HG02588 (cell line): ENCODE results near the gene ARL13A.
A peak's percentile ranks its signal among the peaks of the same experiment; 100 is the strongest.
"Not testable (repeated sequence)": the region's sequence is repeated elsewhere in the genome, so short reads cannot be mapped to it uniquely, and the experiment has no call there.

Source experiments
- ATAC-seq: cut with Tn5 transposase; IDR thresholded peaks from one replicate; pipeline ENCODE4 v1.9.1; 2021; ENCODE audit warnings: mild to moderate bottlenecking, moderate library complexity; ENCODE audit not compliant: unreplicated experiment

ARL13A gene

DNA sequence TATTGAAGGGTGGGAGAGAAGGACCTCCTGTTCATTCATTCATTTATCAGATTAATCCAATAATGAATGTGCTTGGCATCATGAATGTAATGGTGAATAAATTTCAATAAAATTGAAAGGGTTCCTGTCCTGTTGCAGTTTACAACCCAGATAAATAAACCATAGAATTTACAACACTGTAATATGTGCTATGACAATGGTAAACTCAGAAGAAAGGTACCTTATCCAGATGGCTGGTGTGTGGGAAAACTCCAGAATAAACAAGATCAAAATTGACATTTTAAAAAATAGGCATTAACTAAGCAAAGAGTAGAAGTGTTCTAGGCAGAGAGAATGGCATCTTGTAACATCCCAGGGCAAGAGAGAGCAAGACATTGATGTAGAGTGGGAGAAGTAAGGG lies 15.3 kb downstream of the ARL13A start:
- no peak for ATAC-seq

DNA sequence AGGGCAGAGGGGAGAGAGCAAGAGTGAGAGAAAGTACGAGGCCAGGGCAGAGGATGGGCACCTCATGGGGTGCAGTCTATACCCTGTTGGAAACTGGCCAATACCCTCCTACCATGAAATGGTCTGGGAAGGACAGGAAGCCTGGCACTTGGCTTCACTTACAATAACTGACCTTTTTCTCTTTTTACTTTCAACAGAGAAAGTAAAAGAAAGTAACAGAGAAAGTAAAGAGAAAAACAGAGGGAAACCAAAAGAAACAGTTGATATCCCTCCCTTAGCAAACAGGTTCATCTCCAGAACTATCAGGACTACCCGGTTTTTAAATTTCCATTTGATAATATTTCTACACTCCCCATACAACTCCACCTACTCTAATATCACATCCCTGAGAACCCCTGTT lies 20.6 kb downstream of the ARL13A start:
- no peak for ATAC-seq

DNA sequence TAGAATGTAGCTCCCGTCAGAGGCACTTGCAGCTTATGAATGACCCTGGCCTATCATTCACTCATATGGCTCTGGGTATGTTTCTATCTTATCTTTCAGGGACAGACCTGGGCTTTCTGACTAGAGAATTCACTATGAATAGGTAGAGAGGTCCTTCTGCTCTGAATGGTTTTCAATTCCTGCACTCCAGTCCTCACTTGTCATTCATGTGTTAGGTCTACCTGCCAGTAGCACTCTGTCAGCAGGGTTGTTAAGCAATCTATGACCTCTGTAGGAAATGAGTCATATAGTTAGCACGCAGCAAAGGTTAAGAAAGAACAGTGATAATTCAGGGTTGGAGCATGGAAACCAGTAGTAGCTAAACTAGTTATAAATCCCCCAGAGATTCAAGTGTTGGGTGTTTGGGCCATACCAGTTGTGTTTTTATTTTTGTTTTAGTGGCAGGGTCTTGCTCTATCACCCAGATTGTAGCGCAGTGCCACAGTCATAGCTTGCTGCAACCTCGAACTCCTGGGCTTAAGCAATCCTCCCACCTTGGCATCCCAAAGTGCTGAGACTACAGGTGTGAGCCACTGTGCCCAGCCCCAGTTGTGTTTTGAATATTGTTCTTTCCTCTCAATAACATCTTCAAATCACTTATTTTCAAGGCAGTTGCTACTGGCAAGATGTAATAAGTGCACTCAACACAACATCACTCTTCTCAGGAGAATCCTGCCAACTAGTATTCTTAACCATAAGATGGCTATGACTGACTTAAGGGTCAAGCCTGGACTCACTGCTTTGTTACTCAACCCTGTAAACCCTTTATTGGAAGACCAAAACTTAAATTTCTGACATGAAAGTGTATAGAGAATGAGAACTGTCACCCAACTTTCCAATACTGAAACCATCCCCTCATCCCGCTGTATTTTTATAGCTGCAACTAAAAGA lies 25.1 kb downstream of the ARL13A start:
- peak; percentile 92 for ATAC-seq

DNA sequence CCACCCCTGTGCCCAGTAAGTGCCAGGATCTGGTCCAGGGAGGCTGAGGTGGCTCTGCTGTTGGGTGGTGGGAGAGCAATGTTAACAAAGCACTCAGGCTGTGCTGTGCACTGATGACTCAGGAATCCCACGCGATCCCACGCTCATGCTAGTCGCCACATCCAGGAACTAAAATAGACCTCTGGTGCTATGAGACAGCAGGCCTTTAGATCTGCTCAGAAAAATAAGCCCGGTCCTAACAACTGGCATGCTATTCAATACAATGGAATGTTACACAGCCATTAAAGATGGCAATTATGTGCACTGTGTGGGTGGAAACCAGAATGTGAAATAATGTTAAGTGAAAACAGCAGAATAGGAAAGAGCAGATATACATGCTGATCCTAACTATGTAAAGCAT lies 26.0 kb downstream of the ARL13A start:
- ATAC-seq: no peak

DNA sequence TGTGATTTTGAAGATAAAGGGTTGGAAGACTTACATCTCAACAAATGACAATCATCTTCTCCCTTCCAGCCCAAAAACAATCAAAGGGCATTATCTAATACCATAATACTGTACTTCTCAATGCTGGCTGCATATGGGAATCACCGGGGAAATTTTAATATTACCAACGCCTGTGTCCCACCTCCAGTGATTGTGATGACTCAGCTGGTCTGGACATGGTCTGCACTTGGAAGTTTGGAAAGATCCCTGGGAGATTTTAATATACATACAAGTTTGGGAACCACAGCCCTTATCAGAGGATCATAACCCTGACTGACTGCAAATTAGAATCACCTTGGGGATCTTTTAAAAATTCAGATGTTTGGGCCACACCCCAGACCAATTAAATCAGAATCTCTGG lies 29.9 kb downstream of the ARL13A start:
- ATAC-seq: no peak

DNA sequence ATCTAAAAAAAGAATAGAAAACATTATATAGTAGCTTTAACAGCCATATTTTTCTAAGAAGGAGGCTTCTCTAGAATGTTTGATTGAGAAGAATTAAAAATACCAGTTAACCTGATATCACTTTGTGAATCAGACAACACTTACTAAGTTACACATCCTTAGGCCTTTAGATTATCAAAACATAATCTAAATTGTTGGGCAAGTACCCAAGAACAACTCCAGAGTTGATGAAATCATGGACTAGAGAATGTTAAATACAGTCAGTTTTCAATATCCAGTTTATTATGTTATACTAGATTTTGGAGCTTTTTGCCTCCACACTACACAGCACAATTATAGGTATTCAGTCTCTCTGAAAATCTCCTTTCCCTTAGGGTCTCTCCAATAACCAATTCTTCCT lies 39.6 kb downstream of the ARL13A start:
- no peak for ATAC-seq

DNA sequence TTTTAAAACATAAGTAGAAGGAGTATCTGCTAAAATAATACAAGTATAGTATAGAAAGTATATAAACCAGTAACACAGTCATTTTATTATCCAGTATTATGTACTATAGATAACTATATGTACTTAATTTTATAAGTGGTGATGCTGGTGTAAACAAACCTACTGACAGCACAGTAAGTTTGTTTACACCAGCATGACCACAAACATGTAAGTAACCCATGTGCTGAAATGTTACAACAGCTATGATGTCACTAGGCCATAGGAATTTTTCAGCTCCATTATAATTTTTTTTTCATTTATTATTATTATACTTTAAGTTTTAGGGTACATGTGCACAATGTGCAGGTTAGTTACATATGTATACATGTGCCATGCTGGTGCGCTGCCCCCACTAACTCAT lies 42.5 kb downstream of the ARL13A start:
- ATAC-seq: not testable (repeated sequence)

DNA sequence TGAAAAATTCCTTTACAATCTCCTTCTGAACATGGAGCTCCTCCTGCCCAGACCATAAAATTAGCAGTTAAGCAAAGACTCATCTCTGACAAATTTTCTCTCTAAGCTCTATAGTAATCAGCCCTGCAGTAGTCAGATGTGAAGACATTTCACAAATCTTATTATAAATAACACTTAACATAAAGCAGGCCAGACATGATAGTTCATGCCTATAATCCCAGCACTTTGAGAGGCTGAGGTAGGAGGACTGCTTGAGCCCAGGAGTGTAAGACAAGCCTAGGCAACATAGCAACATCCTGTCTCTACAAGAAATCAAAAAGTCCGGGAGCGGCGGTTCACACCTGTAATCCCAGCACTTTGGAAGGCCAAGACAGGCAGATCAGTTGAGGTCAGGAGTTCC lies 52.5 kb downstream of the ARL13A start:
- no peak for ATAC-seq

DNA sequence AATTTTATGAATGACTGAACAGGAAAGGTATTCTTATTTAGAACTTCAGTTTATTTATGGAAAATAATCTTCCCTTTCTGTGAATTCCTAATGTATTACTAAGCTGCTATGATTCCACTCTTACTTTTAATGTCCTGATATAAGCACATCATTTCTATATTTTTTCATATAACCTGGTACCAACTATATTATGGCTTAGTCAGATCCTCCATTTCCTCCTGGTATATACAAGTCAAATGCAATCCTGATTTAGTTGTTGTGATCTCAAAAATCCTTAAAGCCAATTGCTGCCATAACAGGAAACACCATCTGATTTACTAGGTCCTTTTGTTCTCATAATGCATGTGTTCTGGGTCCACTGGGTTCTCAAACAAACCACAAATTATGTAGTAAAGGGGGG lies 55.6 kb downstream of the ARL13A start:
- ATAC-seq: no peak

DNA sequence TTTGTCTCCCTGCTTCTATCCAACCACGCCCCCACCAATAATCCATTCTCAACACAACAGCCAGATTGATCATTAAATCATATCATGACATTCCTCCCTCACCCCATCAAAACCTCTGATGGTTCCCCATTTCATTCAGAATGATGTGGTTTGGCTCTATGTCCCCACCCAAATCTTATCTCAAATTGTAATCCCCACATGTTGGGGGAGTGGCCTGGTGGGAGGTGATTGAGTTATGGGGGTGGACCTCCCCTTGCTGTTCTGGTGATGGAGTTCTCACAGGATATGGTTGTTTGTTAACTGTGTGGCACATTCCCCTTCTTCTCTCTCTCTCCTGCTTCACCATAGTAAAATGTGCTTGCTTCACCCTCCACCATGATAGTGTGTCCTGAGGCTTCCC lies 59.1 kb downstream of the ARL13A start:
- ATAC-seq: no peak

DNA sequence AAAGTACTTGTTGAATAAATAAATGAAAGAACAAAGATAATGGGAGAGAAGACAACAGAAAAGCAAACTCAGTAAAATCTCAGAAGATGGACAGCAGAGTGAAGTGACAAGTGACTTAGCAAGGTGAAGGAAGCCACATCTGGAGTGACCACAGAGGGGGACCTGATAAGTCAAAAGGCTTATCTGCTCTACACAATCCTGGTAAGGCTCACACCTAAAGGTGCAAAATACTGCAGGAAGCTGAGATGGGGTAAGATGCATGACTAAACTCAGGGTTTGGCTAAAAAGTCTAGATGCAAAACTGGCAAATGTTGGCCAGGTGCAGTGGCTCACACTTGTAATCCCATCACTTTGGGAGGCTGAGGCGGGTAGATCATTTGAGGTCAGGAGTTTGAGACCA lies 60.2 kb downstream of the ARL13A start:
- no peak for ATAC-seq

DNA sequence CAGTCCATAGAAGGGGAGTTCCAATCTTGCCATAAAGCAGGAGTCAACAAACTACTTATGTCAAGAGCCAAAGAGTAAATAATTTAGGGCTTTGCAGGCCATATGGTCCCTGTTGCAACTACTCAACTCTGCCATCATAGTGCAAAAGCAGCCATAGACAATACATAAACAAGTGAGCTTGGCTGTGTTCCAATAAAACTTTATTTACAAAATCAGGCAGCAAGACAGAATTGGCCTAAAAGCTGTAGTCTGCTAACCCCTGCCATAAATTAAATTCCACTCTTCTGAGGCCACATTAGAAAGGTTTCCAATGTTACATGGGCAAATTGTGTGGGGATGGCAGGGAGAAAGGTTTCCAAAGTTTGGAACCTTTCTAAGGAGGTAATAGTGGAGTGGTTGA lies 67.7 kb downstream of the ARL13A start:
- ATAC-seq: no peak

DNA sequence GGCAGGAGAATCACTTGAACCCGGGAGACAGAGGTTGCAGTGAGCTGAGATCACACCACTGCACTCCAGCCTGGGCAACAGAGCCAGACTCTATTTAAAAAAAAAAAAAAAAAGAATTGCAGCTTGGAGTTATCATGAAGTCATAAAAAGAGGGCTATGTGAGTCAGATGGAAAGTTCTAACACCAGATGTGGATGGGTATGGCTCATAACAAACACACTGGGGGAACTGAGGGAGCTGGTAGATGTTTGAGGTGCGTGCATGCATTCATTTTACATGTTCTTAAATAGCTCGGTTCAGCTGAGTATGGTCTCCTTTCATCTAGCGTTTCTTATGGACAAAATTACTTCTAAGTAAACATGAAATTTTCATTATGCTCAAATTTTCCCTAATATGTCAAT lies 70.7 kb downstream of the ARL13A start:
- no peak for ATAC-seq
